ENCODE results near the gene GBX2.

GRCh38 chr2:236169151-236169721, 1.1 kb upstream of the GBX2 start:
- no peak for TF ChIP-seq EZH2 (IDR thresholded peaks at IDR 0.05)
- TF ChIP-seq POLR2A (IDR thresholded peaks at IDR 0.05; ENCODE audit: borderline replicate concordance, extremely low read depth, insufficient read depth, insufficient read length): no peak
- no peak for TF ChIP-seq YY1 (IDR thresholded peaks at IDR 0.05; ENCODE audit: extremely low read depth, insufficient replicate concordance, low read depth, low read length)
- TF ChIP-seq CEBPB (IDR thresholded peaks at IDR 0.05; ENCODE audit: low read depth): no peak
- no peak for TF ChIP-seq MAX (IDR thresholded peaks at IDR 0.05)
- no peak for TF ChIP-seq CTCF (IDR thresholded peaks at IDR 0.05 in 2 of 3, conservative IDR thresholded peaks at IDR 0.05 in 1 of 3; ENCODE audit: borderline replicate concordance in 1 of 3, insufficient read depth in 1 of 3, low read depth in 2 of 3, low read length in 2 of 3)
- TF ChIP-seq REST (IDR thresholded peaks at IDR 0.05; ENCODE audit: low read depth): no peak
